IPS-NIHi11 (cell line): ENCODE results near the gene FMNL2.

Experiments
- DNase-seq: peaks from one replicate; pipeline ENCODE4 v3.0.0; 2012; ENCODE audit warnings: mixed read lengths, low spot score

Gene FMNL2

GRCh38 chr2:152523091-152523490, 188.1 kb downstream of the FMNL2 start:
- no peak for DNase-seq

GRCh38 chr2:152525277-152525838, 190.4 kb downstream of the FMNL2 start:
- no peak for DNase-seq

GRCh38 chr2:152529420-152530115, 194.6 kb downstream of the FMNL2 start:
- DNase-seq, result no peak

GRCh38 chr2:152532241-152532640, 197.3 kb downstream of the FMNL2 start:
- no peak for DNase-seq

GRCh38 chr2:152534460-152535135, 199.6 kb downstream of the FMNL2 start:
- DNase-seq, result no peak

GRCh38 chr2:152537081-152537651, 202.2 kb downstream of the FMNL2 start:
- DNase-seq, result no peak

GRCh38 chr2:152539424-152539823, 204.4 kb downstream of the FMNL2 start:
- no peak for DNase-seq

GRCh38 chr2:152541712-152542111, 206.7 kb downstream of the FMNL2 start:
- no peak for DNase-seq

GRCh38 chr2:152542337-152542994, 207.5 kb downstream of the FMNL2 start:
- DNase-seq, result no peak

- DNase-seq, result peak; percentile 31
These were observed 208.1 kb downstream of the FMNL2 start for GRCh38 chr2:152542995-152543481.

- no peak for DNase-seq
These were observed 208.7 kb downstream of the FMNL2 start for GRCh38 chr2:152543717-152544116.

GRCh38 chr2:152544638-152545037, 209.7 kb downstream of the FMNL2 start:
- no peak for DNase-seq

GRCh38 chr2:152546230-152546837, 211.4 kb downstream of the FMNL2 start:
- DNase-seq, result no peak

GRCh38 chr2:152548111-152548875, 213.3 kb downstream of the FMNL2 start:
- DNase-seq, result no peak

GRCh38 chr2:152548996-152549395, 214.0 kb downstream of the FMNL2 start:
- DNase-seq, result no peak

- DNase-seq, result no peak
These were observed 214.4 kb downstream of the FMNL2 start for GRCh38 chr2:152549423-152549822.

GRCh38 chr2:152550386-152550785, 215.4 kb downstream of the FMNL2 start:
- DNase-seq, result no peak

- no peak for DNase-seq
These were observed 217.9 kb downstream of the FMNL2 start for GRCh38 chr2:152552888-152553287.

GRCh38 chr2:152553518-152553917, 218.5 kb downstream of the FMNL2 start:
- DNase-seq, result no peak

GRCh38 chr2:152555048-152555447, 220.1 kb downstream of the FMNL2 start:
- DNase-seq, result peak; percentile 20

- no peak for DNase-seq
These were observed 221.5 kb downstream of the FMNL2 start for GRCh38 chr2:152556506-152556905.
